MCF 10A (cell line): Measurements from ENCODE around the gene MBD6. TPM values are rescaled to one million over a fixed set of nuclear protein-coding genes. Genes with fewer than 3 reads are reported as not detected.
A peak's percentile ranks its signal among the peaks of the same experiment; 100 is the strongest.

Experiments
- BruUV-seq: library from RNA; stranded (reverse); fragments of 400-500 nt; replicated peaks from 2 replicates; lab custom pipeline; 2021; lab: Mats Ljungman, UMichigan
- CTCF ChIA-PET: fragments of 300-600 bp; sonication (Branson Sonifier 250); formaldehyde crosslinking; extraction: SDS; loops from one replicate; lab custom pipeline; 2021; ENCODE audit warnings: antibody characterized with exemption, inconsistent platforms; lab: Yijun Ruan, JAX
- POLR2A ChIA-PET: fragments of 300-600, 350-650 bp; sonication (Branson Sonifier 250); formaldehyde crosslinking; extraction: SDS; loops from one replicate; lab custom pipeline; 2020; ENCODE audit warnings: antibody characterized with exemption, inconsistent platforms; lab: Yijun Ruan, JAX
- DNase-seq: peaks from one replicate; pipeline ENCODE4 v3.0.0-alpha.2; 2018; ENCODE audit not compliant: unreplicated experiment
- H3K27ac Mint-ChIP-seq: one replicate; pipeline ENCODE4 v1.8.0; 2022; ENCODE audit warnings: mild to moderate bottlenecking, low read depth, mixed read lengths; ENCODE audit not compliant: unreplicated experiment
- H3K27me3 Mint-ChIP-seq: one replicate; pipeline ENCODE4 v1.8.0; 2022; ENCODE audit warnings: mixed read lengths; ENCODE audit not compliant: insufficient read depth, unreplicated experiment
- H3K36me3 Mint-ChIP-seq: one replicate; pipeline ENCODE4 v1.8.0; 2022; ENCODE audit warnings: mild to moderate bottlenecking, moderate library complexity, mixed read lengths; ENCODE audit not compliant: insufficient read depth, unreplicated experiment
- H3K4me1 Mint-ChIP-seq: one replicate; pipeline ENCODE4 v1.8.0; 2022; ENCODE audit warnings: mixed read lengths; ENCODE audit not compliant: insufficient read depth, unreplicated experiment
- H3K4me3 Mint-ChIP-seq: one replicate; pipeline ENCODE4 v1.8.0; 2022; ENCODE audit warnings: mild to moderate bottlenecking, moderate library complexity, mixed read lengths; ENCODE audit not compliant: unreplicated experiment
- H3K9me3 Mint-ChIP-seq: one replicate; pipeline ENCODE4 v1.8.0; 2022; ENCODE audit warnings: mixed read lengths; ENCODE audit not compliant: unreplicated experiment
- intact Hi-C: fragments of 100-400 bp; cut with micrococcal nuclease; formaldehyde crosslinking; loops from 2 replicates; pipeline ENCODE4 v1.14.1; 2022
- total RNA-seq: library from RNA; stranded (reverse); gene quantifications from 2 replicates; pipeline ENCODE4 v1.2.3, GENCODE V29; 2022
- TF ChIP-seq, protein P1 (sequence below): fragments of 200-600 bp; IDR thresholded peaks from one replicate; pipeline ENCODE4 v1.8.0; 2022; ENCODE audit warnings: antibody characterized with exemption, mild to moderate bottlenecking; ENCODE audit not compliant: unreplicated experiment

MBD6 gene
- total RNA-seq, 1 experiment from 2014 or later = 96.5 TPM

DNA sequence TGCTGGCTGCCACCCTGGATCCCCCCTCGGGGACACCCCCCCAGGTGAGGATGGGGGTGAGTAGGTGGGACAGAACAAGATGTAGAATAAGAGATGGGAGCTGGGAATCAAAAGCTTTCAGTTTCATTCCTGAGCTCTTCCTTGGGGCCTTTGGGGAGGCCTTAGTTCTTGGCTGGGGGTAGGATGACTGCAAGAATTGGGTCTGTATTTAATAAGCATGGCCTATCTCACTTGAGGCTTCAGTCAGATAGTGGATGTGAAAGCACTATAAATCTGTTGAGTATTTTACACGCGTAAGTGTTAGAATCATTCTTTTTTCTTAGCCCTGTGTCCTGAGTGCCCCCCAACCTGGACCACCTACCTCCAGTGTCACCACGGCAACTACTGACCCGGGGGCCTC is 4.6 kb downstream of the MBD6 start:
- intact Hi-C loops = no loop called here
- CTCF ChIA-PET = interaction anchor here (1.3 to 1.4 kb wide), 3 partner anchors 12 to 68 kb away, joined by 3 read pairs; no protein-coding TSS in a partner anchor
- peaks cover 9% of the 10 kb centered on the region for H3K4me1 Mint-ChIP-seq
- peaks cover 75% of the 10 kb centered on the region for H3K36me3 Mint-ChIP-seq
- H3K4me3 Mint-ChIP-seq = no peak overlapping the region
- H3K27me3 Mint-ChIP-seq = no peaks in the 10 kb centered on the region
- no peak for DNase-seq
- TF ChIP-seq, protein P1, sequence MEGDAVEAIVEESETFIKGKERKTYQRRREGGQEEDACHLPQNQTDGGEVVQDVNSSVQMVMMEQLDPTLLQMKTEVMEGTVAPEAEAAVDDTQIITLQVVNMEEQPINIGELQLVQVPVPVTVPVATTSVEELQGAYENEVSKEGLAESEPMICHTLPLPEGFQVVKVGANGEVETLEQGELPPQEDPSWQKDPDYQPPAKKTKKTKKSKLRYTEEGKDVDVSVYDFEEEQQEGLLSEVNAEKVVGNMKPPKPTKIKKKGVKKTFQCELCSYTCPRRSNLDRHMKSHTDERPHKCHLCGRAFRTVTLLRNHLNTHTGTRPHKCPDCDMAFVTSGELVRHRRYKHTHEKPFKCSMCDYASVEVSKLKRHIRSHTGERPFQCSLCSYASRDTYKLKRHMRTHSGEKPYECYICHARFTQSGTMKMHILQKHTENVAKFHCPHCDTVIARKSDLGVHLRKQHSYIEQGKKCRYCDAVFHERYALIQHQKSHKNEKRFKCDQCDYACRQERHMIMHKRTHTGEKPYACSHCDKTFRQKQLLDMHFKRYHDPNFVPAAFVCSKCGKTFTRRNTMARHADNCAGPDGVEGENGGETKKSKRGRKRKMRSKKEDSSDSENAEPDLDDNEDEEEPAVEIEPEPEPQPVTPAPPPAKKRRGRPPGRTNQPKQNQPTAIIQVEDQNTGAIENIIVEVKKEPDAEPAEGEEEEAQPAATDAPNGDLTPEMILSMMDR = no peak
- no peak overlapping the region for H3K27ac Mint-ChIP-seq
- no peaks in the 10 kb centered on the region for H3K9me3 Mint-ChIP-seq
- no TSS peak for BruUV-seq
- POLR2A ChIA-PET = interaction anchor here (0.6 to 0.7 kb wide), 2 partner anchors 15 to 449 kb away, joined by 3 to 5 read pairs; no protein-coding TSS in a partner anchor

- no peak overlapping the region for H3K27ac Mint-ChIP-seq
- H3K4me1 Mint-ChIP-seq = peaks cover 9% of the 10 kb centered on the region
- intact Hi-C loops = no loop called here
- H3K27me3 Mint-ChIP-seq = no peaks in the 10 kb centered on the region
- H3K36me3 Mint-ChIP-seq = peaks cover 81% of the 10 kb centered on the region
- no TSS peak for BruUV-seq
- ChIA-PET POLR2A (interaction anchor here (0.6 to 0.7 kb wide), 2 partner anchors 19 to 205 kb away, joined by 4 read pairs; no protein-coding TSS in a partner anchor), CTCF (interaction anchor here (0.9 kb wide), 1 partner anchor 13 kb away, joined by 3 read pairs; no protein-coding TSS in a partner anchor)
- TF ChIP-seq, protein P1 = no peak
- no peak for DNase-seq
- no peaks in the 10 kb centered on the region for H3K9me3 Mint-ChIP-seq
- no peak overlapping the region for H3K4me3 Mint-ChIP-seq
These were observed 5.6 kb downstream of the MBD6 start for GRCh38 chr12:57528176-57528575.

GRCh38 chr12:57528831-57529555 is 6.4 kb downstream of the MBD6 start:
- intact Hi-C loops = no loop called here
- Mint-ChIP-seq H3K27me3 (no peaks in the 10 kb centered on the region), H3K4me1 (peaks cover 7% of the 10 kb centered on the region), H3K27ac (peak overlapping the region; percentile 23), H3K9me3 (no peaks in the 10 kb centered on the region), H3K4me3 (no peak overlapping the region), H3K36me3 (peaks cover 78% of the 10 kb centered on the region)
- BruUV-seq = no TSS peak
- TF ChIP-seq, protein P1 = no peak
- CTCF ChIA-PET = interaction anchor here (0.9 kb wide), 1 partner anchor 12 kb away, joined by 3 read pairs; no protein-coding TSS in a partner anchor
- DNase-seq = no peak
- POLR2A ChIA-PET = interaction anchor here (0.6 to 0.7 kb wide), 2 partner anchors 18 to 204 kb away, joined by 4 read pairs; no protein-coding TSS in a partner anchor

DNA sequence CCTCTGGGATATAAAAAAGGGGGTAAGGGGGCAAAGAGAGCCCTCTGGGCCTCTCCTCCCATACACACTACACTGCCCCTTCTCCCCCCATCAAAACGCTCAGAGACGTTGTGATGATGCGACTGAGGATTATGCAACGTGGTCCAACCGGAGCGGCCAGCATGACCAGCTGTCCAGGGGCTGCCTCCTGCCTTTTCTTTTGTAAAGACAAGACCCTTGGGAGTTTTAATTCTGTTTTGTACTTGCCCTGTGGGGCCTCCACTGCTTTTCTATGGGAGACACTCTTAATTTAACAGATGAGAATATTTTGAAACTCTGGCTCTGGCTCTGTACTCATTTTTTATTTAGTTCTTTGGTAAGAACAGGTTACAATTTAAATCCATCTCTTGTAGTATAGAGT is 7.2 kb downstream of the MBD6 start:
- H3K36me3 Mint-ChIP-seq = peaks cover 84% of the 10 kb centered on the region
- DNase-seq = no peak
- intact Hi-C loops = no loop called here
- H3K9me3 Mint-ChIP-seq = no peaks in the 10 kb centered on the region
- no peaks in the 10 kb centered on the region for H3K27me3 Mint-ChIP-seq
- CTCF ChIA-PET = interaction anchor here (0.8 kb wide), 1 partner anchor 54 kb away, joined by 5 read pairs; no protein-coding TSS in a partner anchor
- H3K27ac Mint-ChIP-seq = peak overlapping the region; percentile 23
- H3K4me1 Mint-ChIP-seq = no peaks in the 10 kb centered on the region
- TSS peak; percentile 46 for BruUV-seq
- TF ChIP-seq, protein P1 = no peak
- POLR2A ChIA-PET = interaction anchor here (0.6 to 1.5 kb wide), 4 partner anchors 9 to 61 kb away, joined by 3 to 4 read pairs (median 4); partner anchors contain the start of genes DDIT3 and PIP4K2C
- no peak overlapping the region for H3K4me3 Mint-ChIP-seq
